ENCODE measurements around the gene S1PR5. TPM values are rescaled to one million over a fixed set of nuclear protein-coding genes. Genes with fewer than 3 reads are reported as not detected.
A peak's percentile ranks its signal among the peaks of the same experiment; 100 is the strongest.

S1PR5 gene
- total and polyA plus RNA-seq, 3 experiments from 2014 or later, result 1.5 to 90.3 (median 1.8) TPM

GRCh38 chr19:10478476-10478875 lies 38.8 kb downstream of the S1PR5 start:
- Histone ChIP-seq H3K36me3 (ENCODE audit: insufficient read depth, low read length) (no peaks in the 10 kb centered on the region), H3K9me3 (ENCODE audit: low read length) (no peaks in the 10 kb centered on the region), H3K27me3 (ENCODE audit: insufficient read depth, low read length, poor library complexity, severe bottlenecking) (no peaks in the 10 kb centered on the region), H3K4me3 (ENCODE audit: low read length) (peak overlapping the region; percentile 29), H3K4me1 (ENCODE audit: insufficient read depth, low read length) (peaks cover 15% of the 10 kb centered on the region), H3K27ac (ENCODE audit: low read depth, low read length) (no peak overlapping the region)
- CTCF ChIA-PET, result interaction anchor here (0.7 to 1.9 kb wide), 10 partner anchors 9 to 207 kb away, joined by 3 to 7 read pairs (median 3); partner anchors contain the start of genes CDC37, ICAM1, PDE4A and RAVER1
- H3K27me3 Mint-ChIP-seq, result no peaks in the 10 kb centered on the region
- H3K27ac Mint-ChIP-seq, result peak overlapping the region in 4 of 8 donors; percentile 17 to 63 (median 40)
- peaks cover 10 to 20% (median 11%) of the 10 kb centered on the region in 3 donors for H3K4me1 Mint-ChIP-seq
- H3K36me3 Mint-ChIP-seq, result no peaks in the 10 kb centered on the region
- peak overlapping the region in 5 of 7 donors; percentile 14 to 74 (median 59) for H3K4me3 Mint-ChIP-seq
- no peak for DNase-seq
- POLR2A ChIA-PET, result no interaction called here
- no peaks in the 10 kb centered on the region for H3K9me3 Mint-ChIP-seq

GRCh38 chr19:10474962-10475451 lies 42.2 kb downstream of the S1PR5 start:
- Histone ChIP-seq H3K36me3 (ENCODE audit: insufficient read depth, low read length) (no peaks in the 10 kb centered on the region), H3K9me3 (ENCODE audit: low read length) (no peaks in the 10 kb centered on the region), H3K27me3 (ENCODE audit: insufficient read depth, low read length, poor library complexity, severe bottlenecking) (no peaks in the 10 kb centered on the region), H3K4me3 (ENCODE audit: low read length) (no peak overlapping the region), H3K27ac (ENCODE audit: low read depth, low read length) (no peak overlapping the region), H3K4me1 (ENCODE audit: insufficient read depth, low read length) (peaks cover 15% of the 10 kb centered on the region)
- Mint-ChIP-seq H3K27me3 (no peaks in the 10 kb centered on the region), H3K27ac (no peak overlapping the region), H3K9me3 (no peaks in the 10 kb centered on the region), H3K4me1 (peaks cover 10 to 18% (median 12%) of the 10 kb centered on the region in 3 donors), H3K36me3 (no peaks in the 10 kb centered on the region), H3K4me3 (no peak overlapping the region)
- POLR2A ChIA-PET, result no interaction called here
- CTCF ChIA-PET, result no interaction called here
- DNase-seq, result no peak

GRCh38 chr19:10473192-10473591 lies 44.1 kb downstream of the S1PR5 start:
- Histone ChIP-seq H3K36me3 (ENCODE audit: insufficient read depth, low read length) (no peaks in the 10 kb centered on the region), H3K4me1 (ENCODE audit: insufficient read depth, low read length) (peaks cover 1% of the 10 kb centered on the region), H3K4me3 (ENCODE audit: low read length) (no peak overlapping the region), H3K27me3 (ENCODE audit: insufficient read depth, low read length, poor library complexity, severe bottlenecking) (no peaks in the 10 kb centered on the region), H3K9me3 (ENCODE audit: low read length) (no peaks in the 10 kb centered on the region), H3K27ac (ENCODE audit: low read depth, low read length) (no peak overlapping the region)
- ChIA-PET POLR2A (no interaction called here), CTCF (interaction anchor here (1.3 to 1.5 kb wide), 2 partner anchors 12 to 171 kb away, joined by 3 to 6 read pairs; no protein-coding TSS in a partner anchor)
- Mint-ChIP-seq H3K4me1 (peaks cover under 1 to 4% (median 3%) of the 10 kb centered on the region in 3 donors), H3K36me3 (peaks cover 0 to 4% (median 0%) of the 10 kb centered on the region in 3 donors), H3K27me3 (no peaks in the 10 kb centered on the region), H3K4me3 (no peak overlapping the region), H3K9me3 (no peaks in the 10 kb centered on the region), H3K27ac (no peak overlapping the region)
- DNase-seq, result no peak

- Histone ChIP-seq H3K9me3 (ENCODE audit: low read length) (no peaks in the 10 kb centered on the region), H3K4me3 (ENCODE audit: low read length) (no peak overlapping the region), H3K36me3 (ENCODE audit: insufficient read depth, low read length) (no peaks in the 10 kb centered on the region), H3K27me3 (ENCODE audit: insufficient read depth, low read length, poor library complexity, severe bottlenecking) (no peaks in the 10 kb centered on the region), H3K4me1 (ENCODE audit: insufficient read depth, low read length) (no peaks in the 10 kb centered on the region), H3K27ac (ENCODE audit: low read depth, low read length) (no peak overlapping the region)
- Mint-ChIP-seq H3K4me1 (peaks cover 0 to 4% (median 0%) of the 10 kb centered on the region in 3 donors), H3K27ac (no peak overlapping the region), H3K9me3 (no peaks in the 10 kb centered on the region), H3K4me3 (no peak overlapping the region), H3K27me3 (no peaks in the 10 kb centered on the region), H3K36me3 (peaks cover under 1 to 5% (median under 1%) of the 10 kb centered on the region in 3 donors)
- POLR2A ChIA-PET, result interaction anchor here (0.6 kb wide), 1 partner anchor 10 kb away, joined by 4 read pairs; no protein-coding TSS in a partner anchor
- no peak for DNase-seq
- CTCF ChIA-PET, result interaction anchor here (0.9 kb wide), 1 partner anchor 364 kb away, joined by 3 read pairs; the partner anchor contains the start of gene TMED1
Measured at GRCh38 chr19:10471909-10472308, 45.3 kb downstream of the S1PR5 start.

GRCh38 chr19:10468133-10468532 lies 49.1 kb downstream of the S1PR5 start:
- H3K27me3 Mint-ChIP-seq, result no peaks in the 10 kb centered on the region
- POLR2A ChIA-PET, result no interaction called here

GRCh38 chr19:10467104-10467706 lies 50.0 kb downstream of the S1PR5 start:
- POLR2A ChIA-PET, result interaction anchor here (0.6 kb wide), 1 partner anchor 147 kb away, joined by 7 read pairs; no protein-coding TSS in a partner anchor
- no peaks in the 10 kb centered on the region for H3K9me3 Mint-ChIP-seq
- H3K36me3 Mint-ChIP-seq, result peaks cover 2 to 22% (median 3%) of the 10 kb centered on the region in 3 donors
- Histone ChIP-seq H3K27me3 (ENCODE audit: insufficient read depth, low read length, poor library complexity, severe bottlenecking) (no peaks in the 10 kb centered on the region), H3K27ac (ENCODE audit: low read depth, low read length) (no peak overlapping the region), H3K4me3 (ENCODE audit: low read length) (no peak overlapping the region), H3K9me3 (ENCODE audit: low read length) (no peaks in the 10 kb centered on the region), H3K4me1 (ENCODE audit: insufficient read depth, low read length) (no peaks in the 10 kb centered on the region), H3K36me3 (ENCODE audit: insufficient read depth, low read length) (no peaks in the 10 kb centered on the region)
- DNase-seq, result no peak
- H3K4me3 Mint-ChIP-seq, result no peak overlapping the region
- H3K27ac Mint-ChIP-seq, result no peak overlapping the region
- no peaks in the 10 kb centered on the region for H3K4me1 Mint-ChIP-seq
- CTCF ChIA-PET, result no interaction called here
- H3K27me3 Mint-ChIP-seq, result no peaks in the 10 kb centered on the region

More at GRCh38 chr19:10468133-10468532, 49.1 kb downstream of the S1PR5 start:
- Mint-ChIP-seq H3K36me3 (peaks cover 2 to 20% (median 3%) of the 10 kb centered on the region in 3 donors), H3K27ac (no peak overlapping the region), H3K4me1 (peaks cover 0 to under 1% (median 0%) of the 10 kb centered on the region in 3 donors), H3K9me3 (no peaks in the 10 kb centered on the region), H3K4me3 (no peak overlapping the region)
- Histone ChIP-seq H3K27ac (ENCODE audit: low read depth, low read length) (no peak overlapping the region), H3K36me3 (ENCODE audit: insufficient read depth, low read length) (no peaks in the 10 kb centered on the region), H3K9me3 (ENCODE audit: low read length) (no peaks in the 10 kb centered on the region), H3K4me3 (ENCODE audit: low read length) (no peak overlapping the region), H3K4me1 (ENCODE audit: insufficient read depth, low read length) (no peaks in the 10 kb centered on the region), H3K27me3 (ENCODE audit: insufficient read depth, low read length, poor library complexity, severe bottlenecking) (no peaks in the 10 kb centered on the region)
- CTCF ChIA-PET, result no interaction called here
- no peak for DNase-seq

GRCh38 chr19:10464456-10464855 lies 52.8 kb downstream of the S1PR5 start:
- Histone ChIP-seq H3K9me3 (ENCODE audit: low read length) (no peaks in the 10 kb centered on the region), H3K4me3 (ENCODE audit: low read length) (no peak overlapping the region), H3K4me1 (ENCODE audit: insufficient read depth, low read length) (peaks cover 7% of the 10 kb centered on the region), H3K27me3 (ENCODE audit: insufficient read depth, low read length, poor library complexity, severe bottlenecking) (no peaks in the 10 kb centered on the region), H3K27ac (ENCODE audit: low read depth, low read length) (no peak overlapping the region), H3K36me3 (ENCODE audit: insufficient read depth, low read length) (no peaks in the 10 kb centered on the region)
- no peaks in the 10 kb centered on the region for H3K9me3 Mint-ChIP-seq
- peaks cover 2 to 10% (median 5%) of the 10 kb centered on the region in 3 donors for H3K4me1 Mint-ChIP-seq
- H3K36me3 Mint-ChIP-seq, result peaks cover 2 to 22% (median 3%) of the 10 kb centered on the region in 3 donors
- H3K27ac Mint-ChIP-seq, result no peak overlapping the region
- H3K27me3 Mint-ChIP-seq, result no peaks in the 10 kb centered on the region
- ChIA-PET POLR2A (no interaction called here), CTCF (no interaction called here)
- DNase-seq, result no peak
- peak overlapping the region in 1 of 7 donors; percentile 27 for H3K4me3 Mint-ChIP-seq
